LNCAP (cell line): ENCODE data around the gene VAMP4.

Experiments
- TF ChIP-seq, protein P1 (sequence below): fragments of 450-650 bp; IDR thresholded peaks from 2 replicates; pipeline ENCODE4 v1.5.1; 2017; ENCODE audit warnings: mild to moderate bottlenecking

VAMP4 gene

DNA sequence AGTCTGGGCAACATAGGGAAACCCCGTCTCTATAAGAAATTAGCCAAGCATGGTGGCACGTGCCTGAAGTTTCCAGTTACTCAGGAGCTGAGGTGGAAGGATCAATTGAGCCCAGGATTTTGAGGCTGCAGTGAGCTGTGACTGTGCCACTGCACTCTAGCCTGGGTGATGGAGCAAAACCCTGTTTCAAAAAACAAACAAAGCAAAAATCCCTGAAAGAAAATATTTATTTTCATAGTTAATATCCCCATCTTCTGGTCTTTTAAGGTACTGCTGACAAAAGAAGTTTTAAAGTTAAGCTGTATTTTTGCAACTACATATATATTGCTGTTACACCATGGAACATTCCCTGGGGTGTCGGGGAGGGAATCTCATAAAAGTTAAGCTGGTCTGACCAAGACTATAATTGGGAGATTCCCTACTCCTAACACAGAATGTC is 26.0 kb downstream of the VAMP4 start:
- TF ChIP-seq, protein P1, sequence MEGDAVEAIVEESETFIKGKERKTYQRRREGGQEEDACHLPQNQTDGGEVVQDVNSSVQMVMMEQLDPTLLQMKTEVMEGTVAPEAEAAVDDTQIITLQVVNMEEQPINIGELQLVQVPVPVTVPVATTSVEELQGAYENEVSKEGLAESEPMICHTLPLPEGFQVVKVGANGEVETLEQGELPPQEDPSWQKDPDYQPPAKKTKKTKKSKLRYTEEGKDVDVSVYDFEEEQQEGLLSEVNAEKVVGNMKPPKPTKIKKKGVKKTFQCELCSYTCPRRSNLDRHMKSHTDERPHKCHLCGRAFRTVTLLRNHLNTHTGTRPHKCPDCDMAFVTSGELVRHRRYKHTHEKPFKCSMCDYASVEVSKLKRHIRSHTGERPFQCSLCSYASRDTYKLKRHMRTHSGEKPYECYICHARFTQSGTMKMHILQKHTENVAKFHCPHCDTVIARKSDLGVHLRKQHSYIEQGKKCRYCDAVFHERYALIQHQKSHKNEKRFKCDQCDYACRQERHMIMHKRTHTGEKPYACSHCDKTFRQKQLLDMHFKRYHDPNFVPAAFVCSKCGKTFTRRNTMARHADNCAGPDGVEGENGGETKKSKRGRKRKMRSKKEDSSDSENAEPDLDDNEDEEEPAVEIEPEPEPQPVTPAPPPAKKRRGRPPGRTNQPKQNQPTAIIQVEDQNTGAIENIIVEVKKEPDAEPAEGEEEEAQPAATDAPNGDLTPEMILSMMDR = peak; percentile 75

DNA sequence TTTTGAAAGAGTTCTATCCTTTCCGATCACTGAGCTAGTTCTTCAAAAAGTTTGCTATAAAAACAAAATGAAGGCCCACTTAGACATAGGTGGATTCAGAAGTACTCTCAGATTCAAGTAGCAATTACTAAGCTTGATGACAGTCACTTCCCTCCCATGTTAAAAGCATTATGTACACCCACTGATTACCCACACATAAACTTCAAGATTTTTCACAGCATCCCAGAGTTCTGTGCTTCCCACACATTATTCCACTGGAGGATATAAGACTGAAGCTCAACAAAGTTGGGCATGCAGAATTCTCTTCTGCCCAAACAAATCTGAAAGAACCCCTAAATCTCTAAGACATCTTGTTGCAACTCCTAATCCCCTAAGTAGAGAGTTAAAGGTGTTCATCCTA is 29.5 kb downstream of the VAMP4 start:
- TF ChIP-seq, protein P1 = no peak

DNA sequence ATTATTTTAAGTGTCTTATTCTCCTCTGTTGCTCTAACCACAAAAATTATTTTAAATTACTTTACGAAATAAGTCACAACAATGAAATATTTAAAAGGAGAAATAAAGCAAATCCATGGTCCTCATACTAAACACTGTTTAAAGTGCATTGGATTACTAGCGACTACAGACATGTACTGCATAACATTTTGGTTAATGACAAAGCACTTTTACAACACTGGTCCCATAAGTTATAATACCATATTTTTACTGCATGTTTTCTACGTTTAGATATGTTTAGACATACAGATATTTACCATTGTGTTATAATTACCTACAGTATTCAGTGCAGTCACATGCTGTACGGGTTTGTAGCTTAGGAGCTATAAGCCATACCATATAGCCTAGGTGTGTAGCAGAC is 30.2 kb downstream of the VAMP4 start:
- TF ChIP-seq, protein P1 = no peak

DNA sequence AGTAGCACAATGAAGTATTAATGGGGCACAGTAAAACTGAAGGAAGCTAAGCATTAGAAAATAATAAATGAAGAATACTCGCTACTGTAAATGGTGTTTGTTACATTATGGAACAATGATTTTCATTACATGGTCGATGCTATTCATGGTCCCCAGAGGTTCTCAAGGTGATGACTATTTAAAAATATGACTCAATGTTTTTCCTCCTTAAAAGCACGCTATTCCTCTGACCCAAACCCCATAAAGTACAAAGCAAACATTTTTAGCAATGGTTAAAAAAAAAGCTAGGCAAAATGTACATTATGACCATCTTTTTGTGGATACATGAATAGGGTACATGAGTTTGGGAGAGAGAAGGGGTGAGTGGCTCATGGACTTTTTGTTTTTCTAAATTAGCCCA is 34.3 kb downstream of the VAMP4 start:
- TF ChIP-seq, protein P1 = no peak

DNA sequence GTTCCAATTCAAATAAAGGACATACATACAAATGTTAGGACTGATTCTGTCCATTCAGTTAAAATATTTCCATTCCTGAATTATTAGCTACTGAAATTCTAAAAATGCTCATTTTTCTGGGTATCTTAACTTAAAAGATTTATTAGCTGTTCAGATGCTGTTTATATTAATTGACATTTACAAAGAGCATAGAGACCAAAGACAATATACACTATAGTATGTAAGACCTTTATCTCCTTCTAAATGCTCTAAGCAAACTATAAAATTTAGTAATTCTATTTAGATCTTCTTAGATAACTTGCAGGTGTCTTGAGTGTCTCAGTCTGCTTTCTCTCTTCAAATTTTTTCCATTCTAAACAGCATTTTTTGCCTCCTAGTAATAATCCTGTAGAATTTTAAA is 39.3 kb downstream of the VAMP4 start:
- TF ChIP-seq, protein P1 = no peak

DNA sequence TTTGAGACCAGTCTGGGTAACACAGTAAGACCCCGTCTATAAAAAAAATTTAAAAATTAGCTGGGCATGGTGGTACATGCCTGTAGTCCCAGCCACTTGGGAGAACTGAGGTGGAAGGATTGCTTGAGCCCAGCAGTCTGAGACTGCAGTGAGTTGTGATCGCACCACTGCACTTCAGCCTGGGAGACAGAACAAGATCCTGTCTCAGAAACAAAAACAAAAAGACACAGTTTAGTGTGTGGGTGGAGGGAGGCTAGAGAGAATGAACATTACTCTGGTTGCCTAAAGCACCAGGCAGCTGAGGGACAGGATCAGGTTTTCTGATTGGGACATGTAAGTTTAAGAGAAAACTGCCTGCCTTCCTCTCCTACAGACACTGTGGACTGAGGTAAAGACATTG is 42.3 kb downstream of the VAMP4 start:
- TF ChIP-seq, protein P1 = no peak

DNA sequence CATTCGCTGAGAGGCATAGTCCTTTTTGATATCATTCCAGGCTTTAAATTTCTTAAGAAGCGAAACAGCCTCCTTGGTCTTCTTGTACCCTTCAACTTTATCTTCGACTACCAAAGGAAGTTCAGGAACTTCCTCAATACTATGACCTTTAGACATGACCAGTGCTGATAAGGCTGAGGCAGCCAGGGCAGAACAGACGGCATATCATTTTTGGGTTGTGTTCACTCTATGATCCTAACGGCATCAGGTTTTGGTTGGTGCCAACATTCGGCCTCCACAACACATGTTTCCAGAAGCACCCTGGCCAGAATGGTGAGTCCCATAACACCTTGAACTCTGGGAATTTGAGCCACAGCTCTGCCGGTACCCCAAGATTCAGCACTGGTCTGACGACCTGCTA is 58.0 kb downstream of the VAMP4 start:
- TF ChIP-seq, protein P1 = no peak

DNA sequence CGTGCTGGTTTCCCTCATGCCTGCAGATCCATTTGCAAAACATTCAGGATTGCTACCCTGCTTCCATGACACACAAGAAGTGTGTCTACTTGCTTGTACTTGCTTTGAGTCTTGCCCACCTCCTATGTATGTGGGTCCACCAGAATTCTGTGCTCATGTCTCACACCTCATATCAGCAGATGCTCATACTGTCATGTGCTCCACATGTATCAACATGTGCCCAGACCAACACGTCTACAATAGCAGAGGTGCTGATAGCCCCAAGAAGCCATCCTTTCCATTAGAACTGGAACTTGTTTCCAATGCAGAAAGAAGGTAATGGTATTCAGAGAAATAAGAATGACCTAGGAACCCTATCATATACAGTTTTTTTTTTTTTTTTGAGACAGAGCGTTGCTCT is 61.5 kb downstream of the VAMP4 start:
- TF ChIP-seq, protein P1 = no peak
